Measurements from ENCODE around the gene PACRG.

DNA sequence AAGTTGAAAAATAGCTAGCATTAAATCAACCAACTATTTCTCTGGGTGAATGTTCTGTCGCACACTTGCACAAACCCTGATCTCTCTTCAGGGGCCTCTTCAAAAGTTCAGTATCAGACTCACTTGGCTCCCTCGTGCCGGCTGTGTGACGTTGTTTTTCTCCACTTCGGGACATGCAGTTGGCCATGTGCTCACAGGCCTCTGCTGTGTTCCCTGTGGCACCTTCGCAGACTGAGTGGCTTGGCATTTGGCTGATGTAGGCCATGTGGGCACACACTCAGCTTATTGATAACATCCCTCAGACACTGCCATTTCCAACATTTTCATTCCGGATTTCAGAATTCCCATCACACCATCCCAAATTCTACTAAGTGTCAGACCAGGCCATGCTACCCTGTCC, 49.3 kb downstream of the PACRG start:
- TF ChIP-seq, protein P1, sequence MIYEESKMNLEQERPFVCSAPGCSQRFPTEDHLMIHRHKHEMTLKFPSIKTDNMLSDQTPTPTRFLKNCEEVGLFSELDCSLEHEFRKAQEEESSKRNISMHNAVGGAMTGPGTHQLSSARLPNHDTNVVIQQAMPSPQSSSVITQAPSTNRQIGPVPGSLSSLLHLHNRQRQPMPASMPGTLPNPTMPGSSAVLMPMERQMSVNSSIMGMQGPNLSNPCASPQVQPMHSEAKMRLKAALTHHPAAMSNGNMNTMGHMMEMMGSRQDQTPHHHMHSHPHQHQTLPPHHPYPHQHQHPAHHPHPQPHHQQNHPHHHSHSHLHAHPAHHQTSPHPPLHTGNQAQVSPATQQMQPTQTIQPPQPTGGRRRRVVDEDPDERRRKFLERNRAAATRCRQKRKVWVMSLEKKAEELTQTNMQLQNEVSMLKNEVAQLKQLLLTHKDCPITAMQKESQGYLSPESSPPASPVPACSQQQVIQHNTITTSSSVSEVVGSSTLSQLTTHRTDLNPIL (CRISPR knock-in tag; IDR thresholded peaks at IDR 0.05; ENCODE audit: low read depth): no peak
- no peak for TF ChIP-seq GLIS3 (CRISPR knock-in tag; IDR thresholded peaks at IDR 0.05)
- TF ChIP-seq, protein P2, sequence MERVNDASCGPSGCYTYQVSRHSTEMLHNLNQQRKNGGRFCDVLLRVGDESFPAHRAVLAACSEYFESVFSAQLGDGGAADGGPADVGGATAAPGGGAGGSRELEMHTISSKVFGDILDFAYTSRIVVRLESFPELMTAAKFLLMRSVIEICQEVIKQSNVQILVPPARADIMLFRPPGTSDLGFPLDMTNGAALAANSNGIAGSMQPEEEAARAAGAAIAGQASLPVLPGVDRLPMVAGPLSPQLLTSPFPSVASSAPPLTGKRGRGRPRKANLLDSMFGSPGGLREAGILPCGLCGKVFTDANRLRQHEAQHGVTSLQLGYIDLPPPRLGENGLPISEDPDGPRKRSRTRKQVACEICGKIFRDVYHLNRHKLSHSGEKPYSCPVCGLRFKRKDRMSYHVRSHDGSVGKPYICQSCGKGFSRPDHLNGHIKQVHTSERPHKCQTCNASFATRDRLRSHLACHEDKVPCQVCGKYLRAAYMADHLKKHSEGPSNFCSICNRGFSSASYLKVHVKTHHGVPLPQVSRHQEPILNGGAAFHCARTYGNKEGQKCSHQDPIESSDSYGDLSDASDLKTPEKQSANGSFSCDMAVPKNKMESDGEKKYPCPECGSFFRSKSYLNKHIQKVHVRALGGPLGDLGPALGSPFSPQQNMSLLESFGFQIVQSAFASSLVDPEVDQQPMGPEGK (CRISPR knock-in tag; IDR thresholded peaks at IDR 0.05; ENCODE audit: borderline replicate concordance): no peak
- no peak for TF ChIP-seq TOX (CRISPR knock-in tag; IDR thresholded peaks at IDR 0.05; ENCODE audit: borderline replicate concordance)
- no peak for TF ChIP-seq ZFP30 (CRISPR knock-in tag; IDR thresholded peaks at IDR 0.05)
- TF ChIP-seq ISL1 (CRISPR knock-in tag; IDR thresholded peaks at IDR 0.05): no peak
- no peak for TF ChIP-seq ZNF565 (CRISPR knock-in tag; conservative IDR thresholded peaks at IDR 0.05; ENCODE audit: low read depth)
- no peak for TF ChIP-seq ESRRG (CRISPR knock-in tag; IDR thresholded peaks at IDR 0.05)
- no peak for TF ChIP-seq ZC3H10 (CRISPR knock-in tag; IDR thresholded peaks at IDR 0.05)
- no peak for TF ChIP-seq PPARA (CRISPR knock-in tag; IDR thresholded peaks at IDR 0.05; ENCODE audit: borderline replicate concordance)
- TF ChIP-seq TCF4 (CRISPR knock-in tag; IDR thresholded peaks at IDR 0.05; ENCODE audit: borderline replicate concordance): no peak
- no peak for TF ChIP-seq ZNF8 (CRISPR knock-in tag; IDR thresholded peaks at IDR 0.05)
- no peak for TF ChIP-seq OSR1 (CRISPR knock-in tag; IDR thresholded peaks at IDR 0.05)
